ES-I3 (cell line): Measurements from ENCODE around the gene KLF7.

Experiments used
- H3K36me3 ChIP-seq: 2 replicates; pipeline ENCODE4 v1.6.1; 2013; ENCODE audit warnings: mild to moderate bottlenecking, low read length, control low read depth, moderate library complexity; ENCODE audit not compliant: insufficient read depth
- H3K4me1 ChIP-seq: 2 replicates; pipeline ENCODE4 v1.6.1; 2013; ENCODE audit warnings: mild to moderate bottlenecking, control low read depth, low read length; ENCODE audit not compliant: insufficient read depth
- H3K9ac ChIP-seq: 2 replicates; pipeline ENCODE4 v1.6.1; 2013; ENCODE audit warnings: low read depth, mild to moderate bottlenecking, low read length, moderate library complexity
- H3K9me3 ChIP-seq: 2 replicates; pipeline ENCODE4 v1.6.1; 2013; ENCODE audit warnings: mild to moderate bottlenecking, low read length, moderate library complexity; ENCODE audit not compliant: control insufficient read depth, insufficient read depth

Gene KLF7

GRCh38 chr2:207148020-207148419 is 17.7 kb downstream of the KLF7 start:
- H3K9me3 ChIP-seq, result no peaks in the 10 kb centered on the region
- peaks cover 3% of the 10 kb centered on the region for H3K36me3 ChIP-seq
- peaks cover 80% of the 10 kb centered on the region for H3K4me1 ChIP-seq
- H3K9ac ChIP-seq, result no peak overlapping the region

GRCh38 chr2:207144173-207144785 is 21.5 kb downstream of the KLF7 start:
- Histone ChIP-seq H3K4me1 (peaks cover 60% of the 10 kb centered on the region), H3K36me3 (peaks cover 3% of the 10 kb centered on the region), H3K9me3 (no peaks in the 10 kb centered on the region), H3K9ac (no peak overlapping the region)

- peaks cover 61% of the 10 kb centered on the region for H3K4me1 ChIP-seq
- no peaks in the 10 kb centered on the region for H3K9me3 ChIP-seq
- H3K36me3 ChIP-seq, result peaks cover 7% of the 10 kb centered on the region; the same call in 1 of the 2 replicates
- H3K9ac ChIP-seq, result no peak overlapping the region
Measured at GRCh38 chr2:207143215-207144172, 22.3 kb downstream of the KLF7 start.

- Histone ChIP-seq H3K9ac (no peak overlapping the region), H3K4me1 (peaks cover 61% of the 10 kb centered on the region)
Measured at GRCh38 chr2:207142461-207142860, 23.3 kb downstream of the KLF7 start.

GRCh38 chr2:207141386-207141785 is 24.4 kb downstream of the KLF7 start:
- H3K9me3 ChIP-seq, result no peaks in the 10 kb centered on the region
- no peak overlapping the region for H3K9ac ChIP-seq
- H3K36me3 ChIP-seq, result peaks cover 5% of the 10 kb centered on the region; the same call in 1 of the 2 replicates
- peaks cover 68% of the 10 kb centered on the region for H3K4me1 ChIP-seq

More at GRCh38 chr2:207142461-207142860, 23.3 kb downstream of the KLF7 start:
- H3K9me3 ChIP-seq, result no peaks in the 10 kb centered on the region
- H3K36me3 ChIP-seq, result peaks cover 7% of the 10 kb centered on the region; the same call in 1 of the 2 replicates

GRCh38 chr2:207140265-207140664 is 25.5 kb downstream of the KLF7 start:
- peaks cover 69% of the 10 kb centered on the region for H3K4me1 ChIP-seq

GRCh38 chr2:207139552-207139951 is 26.2 kb downstream of the KLF7 start:
- Histone ChIP-seq H3K36me3 (peaks cover 4% of the 10 kb centered on the region; the same call in 1 of the 2 replicates), H3K4me1 (peaks cover 63% of the 10 kb centered on the region), H3K9me3 (no peaks in the 10 kb centered on the region), H3K9ac (no peak overlapping the region)

More at GRCh38 chr2:207140265-207140664, 25.5 kb downstream of the KLF7 start:
- peaks cover 4% of the 10 kb centered on the region; the same call in 1 of the 2 replicates for H3K36me3 ChIP-seq
- no peak overlapping the region for H3K9ac ChIP-seq
- no peaks in the 10 kb centered on the region for H3K9me3 ChIP-seq

GRCh38 chr2:207138627-207139297 is 27.0 kb downstream of the KLF7 start:
- Histone ChIP-seq H3K9ac (no peak overlapping the region), H3K4me1 (peaks cover 60% of the 10 kb centered on the region), H3K9me3 (no peaks in the 10 kb centered on the region), H3K36me3 (peaks cover 4% of the 10 kb centered on the region; the same call in 1 of the 2 replicates)

- Histone ChIP-seq H3K9me3 (no peaks in the 10 kb centered on the region), H3K4me1 (peaks cover 60% of the 10 kb centered on the region), H3K36me3 (peaks cover 7% of the 10 kb centered on the region), H3K9ac (no peak overlapping the region)
Measured at GRCh38 chr2:207137596-207138337, 28.0 kb downstream of the KLF7 start.

GRCh38 chr2:207136874-207137273 is 28.9 kb downstream of the KLF7 start:
- Histone ChIP-seq H3K36me3 (peaks cover 11% of the 10 kb centered on the region), H3K9me3 (0 out of 2 replicates have a peak, but pooled peaks cover 3% of the 10 kb centered on the region), H3K4me1 (peaks cover 56% of the 10 kb centered on the region), H3K9ac (no peak overlapping the region)

GRCh38 chr2:207135801-207136457 is 29.8 kb downstream of the KLF7 start:
- H3K9ac ChIP-seq, result no peak overlapping the region
- H3K9me3 ChIP-seq, result 0 out of 2 replicates have a peak, but pooled peaks cover 6% of the 10 kb centered on the region
- peaks cover 53% of the 10 kb centered on the region for H3K4me1 ChIP-seq
- peaks cover 11% of the 10 kb centered on the region for H3K36me3 ChIP-seq

GRCh38 chr2:207135340-207135739 is 30.4 kb downstream of the KLF7 start:
- no peak overlapping the region for H3K9ac ChIP-seq
- peaks cover 53% of the 10 kb centered on the region for H3K4me1 ChIP-seq
- H3K9me3 ChIP-seq, result 0 out of 2 replicates have a peak, but pooled peaks cover 6% of the 10 kb centered on the region
- peaks cover 11% of the 10 kb centered on the region for H3K36me3 ChIP-seq

GRCh38 chr2:207133820-207134519 is 31.8 kb downstream of the KLF7 start:
- H3K4me1 ChIP-seq, result peaks cover 50% of the 10 kb centered on the region
- H3K9me3 ChIP-seq, result peaks cover 9% of the 10 kb centered on the region; the same call in 1 of the 2 replicates
- peaks cover 13% of the 10 kb centered on the region for H3K36me3 ChIP-seq
- H3K9ac ChIP-seq, result 0 out of 2 replicates have a peak overlapping the region, but pooled peaks have one; percentile 10
